ENCODE results near the gene MEIS2.

Gene MEIS2

GRCh38 chr15:36903922-36904556, 196.3 kb downstream of the MEIS2 start:
- Histone ChIP-seq H3K79me2 (ENCODE audit: insufficient read depth, low read length) (no peaks in the 10 kb centered on the region), H3K27me3 (ENCODE audit: insufficient read depth, low read length, poor library complexity, severe bottlenecking) (no peaks in the 10 kb centered on the region), H3K36me3 (ENCODE audit: insufficient read depth, low read length) (no peaks in the 10 kb centered on the region), H3F3A (ENCODE audit: low read depth) (no peaks in the 10 kb centered on the region), H2AFZ (ENCODE audit: low read length) (no peak overlapping the region), H3K9ac (ENCODE audit: low read depth, low read length, poor library complexity, severe bottlenecking) (no peak overlapping the region), H3K4me2 (ENCODE audit: low read depth, low read length, poor library complexity, severe bottlenecking) (no peak overlapping the region), H3K9me2 (replicated peaks; ENCODE audit: low read depth, low read length) (no peaks in the 10 kb centered on the region), H3K4me3 (ENCODE audit: low read length, poor library complexity, severe bottlenecking) (no peak overlapping the region), H4K20me1 (ENCODE audit: insufficient read depth, low read length, poor library complexity, severe bottlenecking) (no peaks in the 10 kb centered on the region), H3K9me3 (ENCODE audit: insufficient read depth, low read depth, low read length) (no peaks in the 10 kb centered on the region), H3K4me1 (ENCODE audit: insufficient read depth, low read length, poor library complexity, severe bottlenecking) (no peaks in the 10 kb centered on the region)
- TF ChIP-seq EZH2phosphoT487 (IDR thresholded peaks at IDR 0.05; ENCODE audit: borderline replicate concordance) = no peak
- no peak for TF ChIP-seq CTCF (conservative IDR thresholded peaks at IDR 0.05; ENCODE audit: low read length)

GRCh38 chr15:36903195-36903594, 197.2 kb downstream of the MEIS2 start:
- Histone ChIP-seq H3K9ac (ENCODE audit: low read depth, low read length, poor library complexity, severe bottlenecking) (no peak overlapping the region), H3K9me3 (ENCODE audit: insufficient read depth, low read depth, low read length) (no peaks in the 10 kb centered on the region), H3K27me3 (ENCODE audit: insufficient read depth, low read length, poor library complexity, severe bottlenecking) (no peaks in the 10 kb centered on the region), H4K20me1 (ENCODE audit: insufficient read depth, low read length, poor library complexity, severe bottlenecking) (no peaks in the 10 kb centered on the region), H3K4me1 (ENCODE audit: insufficient read depth, low read length, poor library complexity, severe bottlenecking) (no peaks in the 10 kb centered on the region), H3K4me2 (ENCODE audit: low read depth, low read length, poor library complexity, severe bottlenecking) (no peak overlapping the region), H2AFZ (ENCODE audit: low read length) (no peak overlapping the region), H3K79me2 (ENCODE audit: insufficient read depth, low read length) (no peaks in the 10 kb centered on the region), H3K4me3 (ENCODE audit: low read length, poor library complexity, severe bottlenecking) (no peak overlapping the region), H3F3A (ENCODE audit: low read depth) (no peaks in the 10 kb centered on the region), H3K9me2 (replicated peaks; ENCODE audit: low read depth, low read length) (no peaks in the 10 kb centered on the region), H3K36me3 (ENCODE audit: insufficient read depth, low read length) (no peaks in the 10 kb centered on the region)
- TF ChIP-seq EZH2phosphoT487 (IDR thresholded peaks at IDR 0.05; ENCODE audit: borderline replicate concordance) (no peak), CTCF (conservative IDR thresholded peaks at IDR 0.05; ENCODE audit: low read length) (no peak)

- Histone ChIP-seq H2AFZ (ENCODE audit: low read length) (no peak overlapping the region), H3K4me1 (ENCODE audit: insufficient read depth, low read length, poor library complexity, severe bottlenecking) (no peaks in the 10 kb centered on the region), H3K9me2 (replicated peaks; ENCODE audit: low read depth, low read length) (no peaks in the 10 kb centered on the region), H3K9ac (ENCODE audit: low read depth, low read length, poor library complexity, severe bottlenecking) (no peak overlapping the region), H3K27me3 (ENCODE audit: insufficient read depth, low read length, poor library complexity, severe bottlenecking) (no peaks in the 10 kb centered on the region), H3K79me2 (ENCODE audit: insufficient read depth, low read length) (no peaks in the 10 kb centered on the region), H4K20me1 (ENCODE audit: insufficient read depth, low read length, poor library complexity, severe bottlenecking) (no peaks in the 10 kb centered on the region), H3K4me2 (ENCODE audit: low read depth, low read length, poor library complexity, severe bottlenecking) (no peak overlapping the region), H3K36me3 (ENCODE audit: insufficient read depth, low read length) (no peaks in the 10 kb centered on the region), H3K9me3 (ENCODE audit: insufficient read depth, low read depth, low read length) (no peaks in the 10 kb centered on the region), H3F3A (ENCODE audit: low read depth) (no peaks in the 10 kb centered on the region), H3K4me3 (ENCODE audit: low read length, poor library complexity, severe bottlenecking) (no peak overlapping the region)
- TF ChIP-seq CTCF (conservative IDR thresholded peaks at IDR 0.05; ENCODE audit: low read length) = no peak
- no peak for TF ChIP-seq EZH2phosphoT487 (IDR thresholded peaks at IDR 0.05; ENCODE audit: borderline replicate concordance)
Measured at GRCh38 chr15:36901012-36901411, 199.3 kb downstream of the MEIS2 start.
